Endothelial cell of umbilical vein (primary cell): ENCODE data around the gene OASL. TPM values are rescaled to one million over a fixed set of nuclear protein-coding genes. Genes with fewer than 3 reads are reported as not detected.

Source experiments
- BruUV-seq: library from RNA; stranded (reverse); fragments of 400-500 nt; replicated peaks from 2 replicates; lab custom pipeline; 2021; lab: Mats Ljungman, UMichigan
- CTCF ChIA-PET: fragments of 300-600, 350-600 bp; sonication (Branson Sonifier 250); formaldehyde crosslinking; loops from one replicate; lab custom pipeline; 2021; ENCODE audit warnings: antibody characterized with exemption, inconsistent platforms; lab: Charles Lee
- POLR2A ChIA-PET: fragments of 300-600, 350-600 bp; sonication (Branson Sonifier 250); formaldehyde crosslinking; loops from one replicate; lab custom pipeline; 2021; ENCODE audit warnings: antibody characterized with exemption, inconsistent platforms; lab: Charles Lee
- DNase-seq: peaks from one replicate; pipeline ENCODE4 v3.0.0-alpha.2; 2011; ENCODE audit warnings: low read depth, low spot score
- FAIRE-seq: peaks from 2 replicates; lab custom pipeline; 2011; peaks lifted over from hg19 to GRCh38; lab: Jason Lieb, UNC
- H2AFZ ChIP-seq: 2 replicates; pipeline ENCODE4 v1.6.0; 2012; ENCODE audit warnings: low read depth, low read length, control low read depth, inconsistent platforms
- H3K27ac ChIP-seq: 2 replicates; pipeline ENCODE4 v1.5.1; 2011; ENCODE audit warnings: low read depth, mild to moderate bottlenecking, control low read depth, low read length, moderate library complexity; ENCODE audit not compliant: insufficient read depth
- H3K27me3 ChIP-seq, 2 experiments: 2 replicates each; pipeline versions ENCODE4 v1.6.0 to v1.6.1; 2011; ENCODE audit warnings: low read length in 2 of 2, mixed read lengths in 1 of 2; ENCODE audit not compliant: control insufficient read depth in 2 of 2, insufficient read depth in 2 of 2
- H3K36me3 ChIP-seq, 2 experiments: 2 replicates in 1 of 2; 3 replicates in 1 of 2; pipeline ENCODE4 v1.5.1; 2011; ENCODE audit warnings: low read length in 2 of 2, mild to moderate bottlenecking in 1 of 2, moderate library complexity in 1 of 2; ENCODE audit not compliant: control insufficient read depth in 2 of 2, insufficient read depth in 2 of 2; ENCODE audit errors: extremely low read depth in 1 of 2
- H3K4me1 ChIP-seq: 3 replicates; pipeline ENCODE4 v1.5.1; 2011; ENCODE audit warnings: mild to moderate bottlenecking, low read length; ENCODE audit not compliant: control insufficient read depth, insufficient read depth; ENCODE audit errors: extremely low read depth
- H3K4me2 ChIP-seq: 2 replicates; pipeline ENCODE4 v1.6.1; 2011; ENCODE audit warnings: low read length, control low read depth, mixed read lengths; ENCODE audit not compliant: insufficient read depth
- H3K4me3 ChIP-seq, 3 experiments: fragments of 200-600 bp in 1 of 3; sonication (generic), shearing (Covaris generic) in 1 of 3; replicated peaks in 1 of 3; 2 replicates each; pipeline ENCODE4 v1.5.1; 2011 to 2016; ENCODE audit warnings: control low read depth in 3 of 3, low read length in 3 of 3, mild to moderate bottlenecking in 2 of 3, inconsistent platforms in 1 of 3, low read depth in 1 of 3, moderate library complexity in 1 of 3; ENCODE audit not compliant: insufficient read depth in 1 of 3
- H3K79me2 ChIP-seq: 2 replicates; pipeline ENCODE4 v1.6.0; 2012; ENCODE audit warnings: low read length, inconsistent platforms; ENCODE audit not compliant: control insufficient read depth, insufficient read depth
- H3K9ac ChIP-seq: replicated peaks from 2 replicates; pipeline ENCODE3; 2011; ENCODE audit warnings: low read length, control low read depth; ENCODE audit not compliant: insufficient read depth; ENCODE audit errors: extremely low read depth
- H3K9me1 ChIP-seq: replicated peaks from 3 replicates; pipeline ENCODE4 v1.6.0; 2011; ENCODE audit warnings: mild to moderate bottlenecking, low read length; ENCODE audit not compliant: control insufficient read depth, insufficient read depth; ENCODE audit errors: extremely low read depth
- H3K9me3 ChIP-seq: replicated peaks from 2 replicates; pipeline ENCODE4 v1.5.1; 2012; ENCODE audit warnings: low read length, inconsistent platforms; ENCODE audit not compliant: control insufficient read depth, insufficient read depth
- H4K20me1 ChIP-seq: replicated peaks from 2 replicates; pipeline ENCODE3; 2011; ENCODE audit warnings: mild to moderate bottlenecking, low read length; ENCODE audit not compliant: control insufficient read depth, insufficient read depth; ENCODE audit errors: extremely low read depth
- CTCF ChIP-seq, 2 donors: IDR thresholded peaks; 1 replicate in 1 of 2; 2 replicates in 1 of 2; pipeline ENCODE4 v1.5.1; 2011; ENCODE audit warnings: low read length in 2 of 2, mild to moderate bottlenecking in 2 of 2, moderate library complexity in 2 of 2, control low read depth in 1 of 2, inconsistent platforms in 1 of 2, low read depth in 1 of 2; ENCODE audit not compliant: insufficient read depth in 1 of 2; ENCODE audit errors: extremely low read depth in 1 of 2
- EZH2 ChIP-seq: IDR thresholded peaks from 2 replicates; pipeline ENCODE4 v1.6.1; 2012; ENCODE audit warnings: borderline replicate concordance, low read depth, mild to moderate bottlenecking, moderate library complexity, low read length, inconsistent platforms; ENCODE audit not compliant: severe bottlenecking
- FOS ChIP-seq: IDR thresholded peaks from 2 replicates; pipeline ENCODE4 v1.6.1; 2011; ENCODE audit warnings: mild to moderate bottlenecking, low read length, moderate library complexity, borderline replicate concordance; ENCODE audit not compliant: insufficient read depth
- GATA2 ChIP-seq: IDR thresholded peaks from 2 replicates; pipeline ENCODE4 v1.7.0; 2011; ENCODE audit warnings: low read depth, mild to moderate bottlenecking, moderate library complexity, mixed read lengths, low read length; ENCODE audit not compliant: insufficient read length, insufficient read depth
- JUN ChIP-seq: IDR thresholded peaks from 2 replicates; pipeline ENCODE4 v1.6.1; 2011; ENCODE audit warnings: borderline replicate concordance, low read depth; ENCODE audit not compliant: insufficient read length, insufficient read depth
- MAX ChIP-seq: IDR thresholded peaks from 2 replicates; pipeline ENCODE4 v1.6.1; 2011; ENCODE audit not compliant: insufficient read depth, insufficient read length
- MYC ChIP-seq: IDR thresholded peaks from one replicate; pipeline ENCODE4 v1.6.1; 2011; ENCODE audit warnings: mild to moderate bottlenecking, low read depth, low read length
- POLR2A ChIP-seq: IDR thresholded peaks from 2 replicates; pipeline ENCODE4 v1.6.1; 2012; ENCODE audit warnings: low read depth, mild to moderate bottlenecking, control low read depth, low read length
- POLR2AphosphoS5 ChIP-seq: IDR thresholded peaks from 2 replicates; pipeline ENCODE4 v1.6.1; 2012; ENCODE audit warnings: low read depth, mild to moderate bottlenecking, control low read depth, low read length, moderate library complexity; ENCODE audit not compliant: insufficient read depth
- dilution Hi-C: fragments of 300-500 bp; cut with MboI; formaldehyde crosslinking; loops from one replicate; pipeline ENCODE4 v1.15.0; 2019; ENCODE audit warnings: low sequenced_read_pairs; ENCODE audit not compliant: extremely low pct_ligation_motif_present
- intact Hi-C: fragments of 100-400 bp; cut with micrococcal nuclease; formaldehyde crosslinking; loops from one replicate; pipeline ENCODE4 v1.10.0; 2022
- polyA plus RNA-seq, 4 experiments: library from polyadenylated mRNA; depleted of rRNA in 3 of 4; stranded (reverse) in 3 of 4; unstranded in 1 of 4; fragments of >200 nt; gene quantifications; 2 replicates each; pipeline versions ENCODE4 v1.2.1 to v1.2.3, GENCODE V29; 2011 to 2012; ENCODE audit warnings: missing spikeins in 1 of 4
- total RNA-seq: library from RNA; stranded (reverse); gene quantifications from 2 replicates; pipeline ENCODE4 v1.2.3, GENCODE V29; 2021

OASL gene
- total and polyA plus RNA-seq, 2 donors (not counting 3 experiments of a cell fraction or from before 2014, with no cell fraction given): 0.17 to 0.33 TPM

- Histone ChIP-seq H2AFZ (no peak overlapping the region), H3K79me2 (no peaks in the 10 kb centered on the region), H3K27me3 (no peaks in the 10 kb centered on the region), H3K9me3 (no peaks in the 10 kb centered on the region), H3K27ac (no peak overlapping the region), H3K4me2 (no peak overlapping the region), H3K9ac (no peak overlapping the region), H3K4me1 (no peaks in the 10 kb centered on the region), H4K20me1 (no peaks in the 10 kb centered on the region), H3K36me3 (peaks cover 3 to 15% of the 10 kb centered on the region in 2 experiments), H3K9me1 (no peaks in the 10 kb centered on the region), H3K4me3 (no peak overlapping the region)
- DNase-seq (no peak), FAIRE-seq (no peak)
- no TSS peak for BruUV-seq
- POLR2A ChIA-PET: no interaction called here
- intact Hi-C loops (no loop called here), dilution Hi-C loops (no loop called here)
- TF ChIP-seq GATA2 (no peak), JUN (no peak), POLR2AphosphoS5 (no peak), POLR2A (no peak), FOS (no peak), CTCF (IDR thresholded peaks at IDR 0.05; ENCODE audit: extremely low read depth in 1 of 2, insufficient read depth in 1 of 2, low read depth in 1 of 2, low read length in 2 of 2) (no peak), EZH2 (no peak), MYC (no peak), MAX (no peak)
- CTCF ChIA-PET: interaction anchor here (0.9 to 1.3 kb wide), 4 partner anchors 8 to 144 kb away, joined by 3 to 5 read pairs (median 4); no protein-coding TSS in a partner anchor
These were observed 38.0 kb downstream of the OASL start for GRCh38 chr12:121001060-121001459.
